Mammary epithelial cell (primary cell): Measurements from ENCODE around the gene MS4A6E.

Source experiments
- CTCF ChIP-seq, 2 donors: IDR thresholded peaks in 1 of 2; conservative IDR thresholded peaks in 1 of 2; 2 replicates each; pipeline ENCODE4 v1.5.1; 2011 to 2012; ENCODE audit warnings: inconsistent platforms in 2 of 2, low read length in 2 of 2, mild to moderate bottlenecking in 2 of 2, control low read depth in 1 of 2, low read depth in 1 of 2; ENCODE audit not compliant: insufficient read depth in 1 of 2; ENCODE audit errors: extremely low read depth in 1 of 2
- EZH2 ChIP-seq: IDR thresholded peaks from 2 replicates; pipeline ENCODE4 v1.6.1; 2012; ENCODE audit warnings: low read length, inconsistent platforms, borderline replicate concordance

GRCh38 chr11:60389279-60389910, 62.3 kb downstream of the MS4A6E start:
- TF ChIP-seq CTCF (conservative IDR thresholded peaks at IDR 0.05 in 1 of 2, IDR thresholded peaks at IDR 0.05 in 1 of 2; ENCODE audit: extremely low read depth in 1 of 2, insufficient read depth in 1 of 2, low read depth in 1 of 2, low read length in 2 of 2) (no peak), EZH2 (no peak)
